Breast epithelium (tissue), 4 donors: Measurements from ENCODE around the gene TRIM72. TPM values are rescaled to one million over a fixed set of nuclear protein-coding genes. Genes with fewer than 3 reads are reported as not detected.
"Not testable (repeated sequence)": the region's sequence is repeated elsewhere in the genome, so short reads cannot be mapped to it uniquely, and the experiment has no call there.

Source experiments
- DNase-seq, 2 donors: peaks; one replicate each; pipeline ENCODE4 v3.0.0-alpha.2; 2019; ENCODE audit warnings: low spot score in 2 of 2
- H3K27ac ChIP-seq, 2 donors: fragments of 200-600 bp; sonication (generic) in 1 of 2; one replicate each; pipeline ENCODE4 v1.5.1; 2016 to 2019; ENCODE audit warnings: mild to moderate bottlenecking in 1 of 2
- H3K27me3 ChIP-seq, 2 donors: fragments of 200-600 bp; sonication (generic) in 1 of 2; one replicate each; pipeline versions ENCODE4 v1.5.1 to v1.6.0; 2017 to 2019; ENCODE audit warnings: control low read depth in 1 of 2, mild to moderate bottlenecking in 1 of 2
- H3K36me3 ChIP-seq: fragments of 200-600 bp; one replicate; pipeline ENCODE4 v1.5.1; 2019
- H3K4me1 ChIP-seq, 2 donors: fragments of 200-600 bp; sonication (generic); one replicate each; pipeline ENCODE4 v1.5.1; 2016 to 2019; ENCODE audit warnings: control low read depth in 1 of 2
- H3K4me3 ChIP-seq, 3 donors: fragments of 200-600 bp; sonication (generic); 1 replicate in 2 of 3; 2 replicates in 1 of 3; pipeline ENCODE4 v1.5.1; 2016 to 2019; ENCODE audit warnings: mild to moderate bottlenecking in 3 of 3, moderate library complexity in 2 of 3
- H3K9me3 ChIP-seq, 2 donors: fragments of 200-600 bp; sonication (generic) in 1 of 2; one replicate each; pipeline ENCODE4 v1.5.1; 2016 to 2019; ENCODE audit warnings: control low read depth in 1 of 2
- CTCF ChIP-seq, 3 donors: fragments of 450-650 bp; IDR thresholded peaks; one replicate each; pipeline ENCODE4 v1.5.1; 2016 to 2017; ENCODE audit warnings: antibody characterized with exemption in 3 of 3, mild to moderate bottlenecking in 3 of 3, moderate library complexity in 3 of 3
- POLR2A ChIP-seq: fragments of 450-650 bp; IDR thresholded peaks from one replicate; pipeline ENCODE4 v1.6.1; 2016; ENCODE audit warnings: antibody characterized with exemption, mild to moderate bottlenecking, moderate library complexity
- POLR2AphosphoS5 ChIP-seq, 3 donors: sonication (generic); formaldehyde crosslinking; IDR thresholded peaks; one replicate each; pipeline ENCODE4 v1.6.1; 2017; ENCODE audit warnings: antibody characterized with exemption in 3 of 3
- intact Hi-C: fragments of 100-400 bp; cut with DNase I; formaldehyde crosslinking; loops from one replicate; pipeline ENCODE4 v1.15.1; 2023; ENCODE audit warnings: low total_unique reads
- total RNA-seq, 3 donors: library from RNA; depleted of rRNA; stranded (reverse); fragments of >200 nt; gene quantifications; one replicate each; pipeline ENCODE4 v1.1.0, GENCODE V29; 2016

Gene TRIM72
- total RNA-seq, 3 donors from 2014 or later = under 0.01 TPM; not detected in 1

GRCh38 chr16:31198207-31198882 is 15.6 kb upstream of the TRIM72 start:
- TF ChIP-seq CTCF (IDR thresholded peaks at IDR 0.05) (no peak), POLR2AphosphoS5 (IDR thresholded peaks at IDR 0.05) (no peak), POLR2A (no peak)
- intact Hi-C loops = no loop called here

GRCh38 chr16:31199430-31200041 is 14.4 kb upstream of the TRIM72 start:
- no peak for TF ChIP-seq CTCF (IDR thresholded peaks at IDR 0.05)
- no peak for TF ChIP-seq POLR2AphosphoS5 (IDR thresholded peaks at IDR 0.05)
- no peak for TF ChIP-seq POLR2A
- H3K9me3 ChIP-seq = no peaks in the 10 kb centered on the region
- no peak overlapping the region for H3K27ac ChIP-seq
- H3K27me3 ChIP-seq = no peaks in the 10 kb centered on the region
- intact Hi-C loops = no loop called here
- H3K4me1 ChIP-seq = peaks cover 8% of the 10 kb centered on the region in 2 donors
- DNase-seq = no peak
- H3K36me3 ChIP-seq = no peaks in the 10 kb centered on the region
- H3K4me3 ChIP-seq = no peak overlapping the region

More at GRCh38 chr16:31198207-31198882, 15.6 kb upstream of the TRIM72 start:
- H3K9me3 ChIP-seq = no peaks in the 10 kb centered on the region
- no peak overlapping the region for H3K27ac ChIP-seq
- no peak overlapping the region for H3K4me3 ChIP-seq
- peaks cover 8% of the 10 kb centered on the region in 2 donors for H3K4me1 ChIP-seq
- no peak for DNase-seq
- no peaks in the 10 kb centered on the region for H3K36me3 ChIP-seq
- no peaks in the 10 kb centered on the region for H3K27me3 ChIP-seq

GRCh38 chr16:31200111-31200510 is 13.8 kb upstream of the TRIM72 start:
- H3K4me1 ChIP-seq, H3K27me3 ChIP-seq, H3K27ac ChIP-seq, H3K36me3 ChIP-seq, DNase-seq, H3K9me3 ChIP-seq, intact Hi-C loops, H3K4me3 ChIP-seq: not testable (repeated sequence)

- no peak for DNase-seq
- Histone ChIP-seq H3K27ac (peak overlapping the region in 1 of 2 donors; percentile 79), H3K4me3 (peak overlapping the region in 2 of 3 donors; percentile 83 to 98), H3K36me3 (no peaks in the 10 kb centered on the region), H3K4me1 (peaks cover 8% of the 10 kb centered on the region in 2 donors), H3K9me3 (no peaks in the 10 kb centered on the region), H3K27me3 (no peaks in the 10 kb centered on the region)
- TF ChIP-seq CTCF (IDR thresholded peaks at IDR 0.05) = no peak
- intact Hi-C loops = no loop called here
These were observed 12.9 kb upstream of the TRIM72 start for GRCh38 chr16:31200821-31201568.

GRCh38 chr16:31201582-31202413 is 12.1 kb upstream of the TRIM72 start:
- Histone ChIP-seq H3K4me3 (peak overlapping the region; percentile 74 to 98 (median 83)), H3K27me3 (no peaks in the 10 kb centered on the region), H3K36me3 (no peaks in the 10 kb centered on the region), H3K9me3 (no peaks in the 10 kb centered on the region), H3K27ac (peak overlapping the region; percentile 23 to 79), H3K4me1 (peaks cover 8% of the 10 kb centered on the region in 2 donors)
- no peak for DNase-seq
- intact Hi-C loops = no loop called here
- no peak for TF ChIP-seq POLR2AphosphoS5 (IDR thresholded peaks at IDR 0.05)
- TF ChIP-seq POLR2A = no peak
- no peak for TF ChIP-seq CTCF (IDR thresholded peaks at IDR 0.05)
